Measurements from ENCODE around the gene FOXE3.

FOXE3 gene

DNA sequence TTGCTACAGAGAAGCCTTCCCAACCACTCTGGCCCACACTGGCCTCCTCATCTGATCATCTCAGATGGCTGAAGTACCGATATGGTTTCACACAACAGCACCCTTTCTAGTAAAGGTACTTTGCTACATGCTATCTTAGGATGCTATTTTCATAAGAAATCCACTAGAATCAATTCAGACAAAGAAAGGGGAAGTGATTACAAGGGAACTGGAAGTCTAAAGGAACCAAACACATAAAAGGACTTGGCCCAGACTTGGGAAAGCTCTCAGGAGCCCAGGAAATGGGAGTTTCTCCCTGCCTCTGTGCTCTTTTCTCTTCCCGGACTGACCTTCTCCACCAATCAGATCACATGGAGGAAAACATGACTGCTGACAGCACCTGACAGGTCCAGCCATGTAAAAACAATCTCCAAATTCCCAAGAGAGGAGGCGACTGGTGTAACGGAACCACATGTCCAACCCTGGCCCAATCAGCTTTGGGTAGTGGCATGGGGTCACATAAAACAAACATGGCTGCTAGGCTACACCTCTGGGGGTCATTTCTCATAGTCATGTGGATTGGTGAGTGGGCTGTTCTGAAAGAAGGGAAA lies 12.7 kb upstream of the FOXE3 start:
- no peak for DNase-seq

DNA sequence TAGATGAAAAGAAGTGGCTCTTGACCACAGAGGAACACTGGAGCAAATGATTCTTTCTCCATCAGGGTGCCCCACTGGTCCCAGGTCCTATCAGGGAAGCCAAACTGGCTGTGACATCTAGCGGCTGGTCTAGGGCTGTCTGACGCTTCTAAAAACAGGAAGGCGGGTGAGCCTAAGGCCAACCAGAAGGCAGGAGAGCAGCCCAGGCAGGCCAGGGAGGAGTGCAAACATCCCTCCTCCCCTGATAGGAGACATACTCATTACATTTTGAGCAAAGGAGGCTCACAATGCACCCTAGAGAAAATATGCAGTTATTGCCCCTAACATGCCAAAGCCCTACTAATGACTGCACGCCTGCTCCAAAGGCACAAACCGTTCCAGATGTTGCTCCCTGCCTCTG lies 10.4 kb upstream of the FOXE3 start:
- DNase-seq: no peak

DNA sequence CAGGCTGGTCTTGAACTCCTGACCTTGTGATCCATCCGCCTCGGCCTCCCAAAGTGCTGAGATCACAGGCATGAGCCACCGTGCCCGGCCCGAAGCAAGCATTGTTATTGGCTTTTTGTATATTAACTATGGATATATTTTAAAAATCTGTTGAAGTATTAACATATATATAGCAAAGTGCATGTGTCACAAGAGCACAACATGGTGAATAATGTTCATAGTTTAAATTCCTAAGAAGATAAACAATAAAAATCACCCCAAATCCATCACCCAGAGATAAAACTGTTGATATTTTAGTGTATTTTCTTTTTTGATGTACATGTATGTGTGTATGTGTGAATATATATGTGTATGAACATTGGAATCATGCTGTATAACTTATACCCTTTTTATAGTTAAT lies 9.1 kb upstream of the FOXE3 start:
- DNase-seq: no peak

DNA sequence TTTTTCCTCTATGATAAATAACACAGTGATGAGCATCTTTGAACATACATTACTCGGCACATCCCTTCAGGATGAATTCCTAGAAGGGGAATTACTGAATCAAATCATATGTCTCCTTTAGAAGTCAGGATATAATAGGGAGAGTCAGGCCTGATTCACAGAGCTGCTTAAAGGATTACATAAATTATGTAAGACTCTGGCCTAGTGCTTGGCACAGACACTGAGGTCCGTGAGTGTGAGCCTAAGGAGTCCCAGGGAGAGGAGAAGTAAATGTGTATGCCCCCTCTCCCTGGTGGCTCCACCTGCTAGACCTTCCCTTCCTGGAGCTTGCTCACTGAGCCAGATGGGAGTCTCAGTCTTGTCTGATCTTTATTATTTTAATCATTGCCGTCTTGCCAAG lies 8.6 kb upstream of the FOXE3 start:
- DNase-seq: no peak

DNA sequence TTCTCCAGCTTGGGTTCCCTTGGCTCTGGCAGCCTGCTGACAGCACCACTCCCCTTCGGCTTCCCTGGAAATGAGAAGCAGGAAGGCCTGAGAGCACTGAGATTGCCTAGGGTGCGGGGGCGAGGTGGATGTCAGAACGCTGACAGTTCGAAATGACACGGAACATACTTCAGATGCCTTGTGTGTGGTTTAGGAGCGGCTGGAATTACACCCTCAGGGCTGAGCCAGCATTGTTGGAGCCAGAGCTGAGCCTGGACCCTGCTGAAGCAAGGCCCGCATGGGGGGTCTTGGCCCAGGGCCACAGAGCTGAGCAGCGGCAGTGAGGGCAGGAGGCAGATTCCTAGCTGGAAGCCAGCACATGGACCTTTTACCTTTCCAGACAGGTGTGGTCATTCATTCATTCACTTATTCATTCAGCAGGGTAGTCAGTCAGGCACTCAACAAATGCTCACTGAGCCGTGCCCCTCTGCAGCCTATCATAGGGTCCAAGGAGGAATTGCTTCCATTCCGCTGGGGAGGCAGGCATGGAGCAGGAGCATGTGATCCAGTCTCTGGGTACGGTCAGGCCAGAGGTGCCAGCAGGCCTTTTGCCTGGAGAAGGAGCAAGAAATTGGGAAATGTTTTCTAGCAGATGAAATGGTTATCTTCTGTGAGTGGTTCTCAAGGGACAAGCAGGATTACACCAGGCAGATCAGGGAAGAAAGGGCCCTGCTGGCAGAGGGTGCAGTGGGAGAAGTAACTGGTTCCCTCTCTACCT lies 6.6 kb upstream of the FOXE3 start:
- DNase-seq: no peak

DNA sequence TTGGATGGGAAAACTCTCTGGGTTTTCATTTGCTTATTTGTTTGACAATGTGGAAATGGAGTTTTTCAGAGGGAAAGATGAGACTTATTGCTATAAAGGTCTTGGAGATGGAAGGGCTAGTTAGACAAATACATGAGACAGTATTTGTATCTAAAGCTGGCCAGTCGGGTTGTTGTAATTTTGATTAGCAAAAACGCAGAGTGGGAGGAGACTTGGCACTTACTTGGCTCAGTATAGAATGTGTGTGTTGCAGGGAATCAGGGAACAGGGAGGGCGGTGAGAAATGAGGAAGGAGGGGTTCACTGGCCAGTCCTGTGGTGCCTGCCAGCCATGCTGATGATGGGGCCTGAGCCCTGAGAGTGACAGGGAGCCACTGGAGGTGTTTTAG lies 6.0 kb upstream of the FOXE3 start:
- no peak for DNase-seq

DNA sequence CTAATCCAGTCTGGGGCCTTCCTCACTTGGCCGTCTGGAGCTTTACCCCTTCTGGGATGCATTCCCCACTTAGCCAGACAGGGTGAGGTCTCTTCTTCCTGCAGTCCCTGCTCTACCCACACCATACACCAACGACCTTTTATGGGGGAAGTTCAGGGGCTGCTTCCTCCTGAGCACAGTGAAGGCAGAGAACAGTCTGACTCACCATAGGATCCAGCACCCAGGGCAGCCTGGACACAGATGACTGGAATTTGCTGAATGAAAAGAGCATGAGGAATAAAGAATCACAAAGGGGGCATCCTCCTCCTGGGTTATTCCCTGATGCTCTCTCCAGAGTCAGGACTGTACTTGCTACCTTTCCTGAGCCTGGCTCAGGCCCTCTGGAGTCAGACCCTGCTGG lies 4.6 kb upstream of the FOXE3 start:
- DNase-seq: no peak

DNA sequence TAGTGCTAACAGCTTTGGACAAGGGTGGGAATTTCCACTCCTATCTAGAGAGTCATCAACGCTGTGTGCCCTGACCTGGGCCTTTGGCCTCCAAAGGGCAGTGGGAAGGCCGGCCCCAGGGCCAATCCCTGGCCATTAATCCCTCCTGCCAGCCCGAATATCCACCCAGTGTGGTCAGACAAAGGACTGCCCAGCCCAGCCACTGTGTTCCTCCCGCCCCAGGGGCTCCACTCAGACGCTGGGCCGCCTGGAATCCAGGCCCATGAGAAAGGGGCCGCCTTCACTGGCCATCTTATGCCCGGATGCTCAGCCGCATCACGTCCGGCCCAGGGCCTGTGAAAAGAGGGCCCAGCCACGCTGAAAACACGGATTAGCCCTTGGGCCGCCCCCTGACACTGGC lies 3.6 kb upstream of the FOXE3 start:
- DNase-seq: no peak

DNA sequence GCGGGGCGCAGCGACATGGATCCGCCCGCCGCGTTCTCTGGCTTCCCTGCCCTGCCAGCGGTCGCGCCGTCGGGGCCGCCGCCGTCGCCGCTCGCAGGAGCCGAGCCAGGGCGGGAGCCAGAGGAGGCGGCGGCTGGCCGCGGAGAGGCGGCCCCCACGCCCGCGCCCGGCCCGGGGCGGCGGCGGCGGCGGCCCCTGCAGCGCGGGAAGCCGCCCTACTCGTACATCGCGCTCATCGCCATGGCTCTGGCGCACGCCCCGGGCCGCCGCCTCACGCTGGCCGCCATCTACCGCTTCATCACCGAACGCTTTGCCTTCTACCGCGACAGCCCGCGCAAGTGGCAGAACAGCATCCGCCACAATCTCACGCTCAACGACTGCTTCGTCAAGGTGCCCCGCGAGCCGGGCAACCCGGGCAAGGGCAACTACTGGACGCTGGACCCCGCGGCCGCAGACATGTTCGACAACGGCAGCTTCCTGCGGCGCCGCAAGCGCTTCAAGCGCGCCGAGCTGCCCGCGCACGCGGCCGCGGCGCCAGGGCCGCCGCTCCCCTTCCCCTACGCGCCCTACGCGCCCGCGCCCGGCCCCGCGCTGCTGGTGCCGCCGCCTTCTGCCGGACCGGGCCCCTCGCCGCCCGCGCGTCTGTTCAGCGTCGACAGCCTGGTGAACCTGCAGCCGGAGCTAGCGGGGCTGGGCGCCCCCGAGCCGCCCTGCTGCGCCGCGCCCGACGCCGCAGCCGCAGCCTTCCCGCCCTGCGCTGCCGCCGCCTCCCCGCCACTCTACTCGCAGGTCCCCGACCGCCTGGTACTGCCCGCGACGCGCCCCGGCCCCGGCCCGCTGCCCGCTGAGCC lies 459 bp downstream of the FOXE3 start:
- no peak for DNase-seq

DNA sequence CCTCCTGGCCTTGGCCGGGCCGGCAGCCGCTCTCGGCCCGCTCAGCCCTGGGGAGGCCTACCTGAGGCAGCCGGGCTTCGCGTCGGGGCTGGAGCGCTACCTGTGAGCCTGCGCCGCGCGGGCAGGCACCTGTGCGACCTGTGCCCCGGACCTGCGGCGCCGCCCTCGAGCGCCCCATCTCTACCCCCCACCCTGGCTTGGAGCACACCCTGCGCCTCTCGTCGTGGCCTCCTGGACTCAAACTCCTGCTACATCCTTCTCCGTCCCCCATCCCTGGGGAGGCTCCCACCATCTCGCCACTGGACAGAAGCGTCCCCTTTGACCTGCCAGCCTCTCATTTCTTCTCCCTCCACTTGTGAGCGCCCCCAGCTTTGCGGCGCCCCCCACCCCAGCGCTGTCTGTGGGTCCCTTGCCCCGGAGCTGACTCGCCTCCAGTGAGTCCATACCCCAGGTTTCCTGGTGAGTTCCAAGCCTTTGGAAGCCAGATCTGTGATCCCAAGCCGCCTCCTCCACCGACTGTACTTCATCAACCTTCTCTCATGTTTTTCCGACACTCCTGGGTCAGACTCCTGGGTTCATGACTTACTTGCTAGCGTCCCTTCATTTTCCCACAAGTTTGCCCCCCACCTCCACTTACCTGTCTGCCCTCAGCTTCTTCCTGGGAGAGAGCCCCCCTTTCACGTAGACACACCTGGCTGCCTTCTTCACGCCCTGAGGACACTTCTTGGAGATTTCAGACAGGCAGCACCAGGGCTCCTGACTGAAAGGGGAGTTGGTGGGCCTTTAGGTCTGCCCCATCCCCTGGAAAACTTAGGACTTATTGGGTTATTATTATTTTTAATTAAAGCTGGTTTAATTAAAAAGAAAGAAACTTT lies 1.3 kb downstream of the FOXE3 start:
- DNase-seq: no peak

DNA sequence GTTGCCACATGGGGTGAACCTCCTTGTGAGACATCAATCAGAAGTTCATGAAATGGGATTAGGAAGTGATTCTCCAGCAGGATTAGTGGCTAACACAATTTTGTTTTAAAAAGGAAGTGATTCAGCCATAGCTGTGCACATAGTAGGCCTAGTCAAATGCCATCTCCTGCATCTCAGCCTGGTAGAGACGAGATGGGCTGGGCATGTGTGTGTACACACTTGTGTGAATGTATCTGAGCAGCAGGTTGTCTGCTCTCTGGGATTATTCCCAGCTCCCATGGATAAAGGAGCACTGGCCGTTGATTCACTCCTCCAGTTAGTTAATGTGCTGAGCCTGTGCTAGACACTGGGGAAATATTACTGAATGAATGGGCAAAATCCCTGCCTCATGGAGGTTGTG lies 2.0 kb downstream of the FOXE3 start:
- no peak for DNase-seq

DNA sequence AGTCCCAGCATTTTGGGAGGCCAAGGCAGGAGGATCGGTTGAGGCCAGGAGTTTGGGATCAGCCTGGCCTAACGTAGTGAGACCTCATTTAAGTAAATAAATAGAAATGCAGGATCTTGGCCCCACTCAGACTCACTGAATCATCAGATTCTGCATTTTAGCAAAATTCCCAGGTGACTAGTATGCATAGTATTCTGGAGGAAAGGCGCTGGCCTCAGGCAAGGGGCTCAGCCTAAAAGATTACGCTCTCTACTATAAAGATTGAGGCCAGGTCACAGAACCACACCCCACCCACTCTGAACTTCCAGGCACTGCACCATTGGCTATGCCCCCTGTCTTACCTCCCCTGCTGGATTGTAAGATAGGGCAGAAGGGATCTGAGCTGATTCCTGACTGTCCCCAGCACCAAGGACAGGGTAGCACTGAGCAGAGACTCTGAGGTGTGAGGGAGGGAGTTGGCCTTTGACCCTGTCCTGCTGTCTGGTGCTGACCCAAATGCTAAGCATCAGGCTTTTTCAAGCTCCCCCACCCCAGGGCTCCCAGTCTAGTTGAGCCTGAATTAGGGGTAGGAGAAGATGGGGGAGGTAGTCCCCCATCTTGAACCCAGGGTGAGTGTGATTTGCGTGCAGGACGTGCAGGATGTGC lies 2.7 kb downstream of the FOXE3 start:
- DNase-seq: no peak

DNA sequence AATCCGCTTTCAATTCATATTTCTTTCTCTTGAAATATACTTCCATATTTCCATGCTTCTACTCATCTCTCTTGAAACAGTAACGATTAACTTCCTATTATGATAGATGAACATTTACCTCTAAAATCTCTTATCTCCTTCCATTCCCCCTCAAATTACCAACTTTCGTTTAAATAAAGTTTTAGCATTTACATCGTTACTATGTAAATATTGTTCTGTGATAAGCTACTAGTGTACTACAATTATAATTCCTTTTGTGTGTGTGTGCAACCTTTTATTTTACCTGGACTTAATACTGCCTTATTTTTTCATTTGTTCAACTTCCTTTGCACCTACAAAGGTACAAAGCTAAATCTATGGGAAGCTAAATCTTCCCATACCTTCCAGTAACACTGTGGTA lies 4.5 kb downstream of the FOXE3 start:
- DNase-seq: no peak

DNA sequence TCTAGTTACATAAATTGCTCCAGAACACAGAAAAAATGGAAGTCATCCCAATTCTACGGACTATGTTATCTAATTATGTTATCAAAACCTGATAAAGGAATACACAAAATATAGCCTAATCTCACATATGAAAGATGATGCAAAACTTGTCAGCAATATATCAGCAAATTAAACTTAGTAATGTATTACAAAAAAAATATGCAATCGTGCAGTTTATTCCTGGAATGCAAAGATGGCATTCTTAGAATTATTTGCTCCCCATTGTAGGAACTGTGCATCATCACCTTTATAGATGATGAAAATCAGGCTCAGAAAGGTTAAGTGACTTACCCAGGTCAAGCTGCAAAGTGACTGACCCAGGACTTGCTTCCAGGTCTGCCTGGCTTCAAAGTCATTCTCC lies 7.8 kb downstream of the FOXE3 start:
- no peak for DNase-seq

DNA sequence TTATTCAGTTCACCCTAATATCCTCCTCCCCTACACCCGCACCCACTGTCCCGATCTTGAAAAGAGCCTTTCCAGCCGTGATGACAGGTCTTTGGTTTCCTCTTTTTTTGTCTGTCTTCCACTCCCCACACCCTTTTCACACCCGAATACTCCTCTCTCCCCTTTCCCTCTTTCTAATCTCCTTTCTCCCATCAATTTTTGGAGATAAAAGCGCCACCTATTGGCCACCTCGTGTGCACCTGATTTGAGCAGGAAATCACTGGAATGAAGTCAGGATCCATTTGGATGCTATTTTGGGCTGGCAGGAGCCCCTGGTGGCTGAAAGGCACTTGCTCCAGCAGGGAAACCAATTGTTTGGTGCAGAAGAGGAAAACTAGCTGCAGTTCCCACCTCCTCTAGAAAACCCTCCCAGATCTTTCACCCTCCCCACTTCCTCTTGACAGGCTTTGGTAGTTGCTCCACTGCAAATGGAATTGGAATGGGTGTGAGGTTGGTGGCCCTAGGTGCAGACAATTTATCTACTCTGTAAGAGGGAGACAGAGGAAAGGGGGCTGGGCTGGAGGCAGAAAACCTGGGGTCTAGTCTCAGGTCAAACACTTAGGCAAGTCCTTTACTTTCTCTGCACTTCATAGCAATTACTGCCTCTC lies 8.4 kb downstream of the FOXE3 start:
- peak in 3 of 51 donors; percentile 5 to 7 (median 6) for DNase-seq

DNA sequence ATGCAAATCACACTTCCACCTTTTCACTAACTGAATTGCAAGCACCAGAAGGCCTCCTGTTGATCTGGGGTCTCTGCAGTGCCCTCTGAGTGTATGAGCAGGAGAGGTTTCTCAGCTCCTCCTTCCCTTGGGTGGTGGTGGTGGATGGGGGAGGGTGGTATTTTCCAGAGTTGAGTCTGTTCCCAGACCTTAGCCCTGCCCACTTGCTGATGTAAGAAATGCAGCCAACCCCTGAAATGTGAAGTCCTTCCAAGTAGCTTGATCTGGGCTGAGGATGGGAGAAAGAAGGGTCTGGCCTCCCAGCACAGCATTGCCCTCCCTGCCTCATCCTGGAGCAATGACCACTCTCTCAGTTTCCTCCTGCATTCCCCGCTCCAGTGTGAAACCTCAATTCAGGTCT lies 15.4 kb downstream of the FOXE3 start:
- no peak for DNase-seq

DNA sequence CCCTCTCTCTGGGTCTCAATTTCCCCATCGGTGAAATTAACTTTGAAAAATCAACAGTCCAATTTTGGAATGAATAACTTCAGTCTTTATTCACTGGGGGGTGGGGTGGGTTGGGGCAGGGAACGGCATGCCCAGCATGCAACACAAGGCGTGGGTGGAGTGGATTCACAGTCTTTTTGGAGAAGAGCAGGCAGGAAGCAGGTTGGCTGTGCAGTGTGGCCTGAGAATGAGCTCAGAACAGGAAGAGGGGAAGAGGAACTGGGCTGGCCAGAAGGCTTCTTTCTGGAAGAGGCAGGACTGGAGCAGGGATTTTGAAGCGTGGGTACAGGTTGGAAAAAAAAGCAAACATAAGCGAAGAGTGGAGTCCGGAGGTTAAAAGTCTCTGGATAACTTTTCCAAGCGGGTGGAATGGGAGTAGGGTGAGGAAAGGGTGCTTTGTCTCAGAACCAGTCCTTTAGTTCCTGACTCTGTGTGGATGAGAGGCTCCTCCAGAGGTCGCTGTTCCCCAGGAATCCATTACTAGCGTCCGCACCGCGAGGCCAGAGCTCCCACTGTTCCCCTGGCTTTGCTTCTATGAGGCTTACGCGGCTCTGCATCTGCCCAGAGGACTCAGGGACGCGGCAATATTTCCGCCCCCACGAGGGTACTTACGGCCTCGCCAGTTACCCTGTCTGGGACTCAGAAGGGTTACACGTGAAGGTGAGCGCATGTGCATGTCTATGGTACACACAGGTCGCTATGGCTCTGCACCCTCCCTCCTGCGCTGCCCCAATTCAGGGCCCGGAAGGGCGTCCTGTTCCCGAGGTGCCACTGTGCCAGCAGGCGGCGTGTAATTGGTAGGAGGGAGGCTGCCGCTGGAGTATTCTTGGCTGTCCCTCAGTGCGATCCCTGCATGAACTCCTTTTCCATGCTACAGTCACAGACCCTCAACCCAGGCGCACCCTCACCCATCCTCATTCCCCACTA lies 16.3 kb downstream of the FOXE3 start:
- DNase-seq: peak in 41 of 51 donors; percentile 4 to 79 (median 37)

DNA sequence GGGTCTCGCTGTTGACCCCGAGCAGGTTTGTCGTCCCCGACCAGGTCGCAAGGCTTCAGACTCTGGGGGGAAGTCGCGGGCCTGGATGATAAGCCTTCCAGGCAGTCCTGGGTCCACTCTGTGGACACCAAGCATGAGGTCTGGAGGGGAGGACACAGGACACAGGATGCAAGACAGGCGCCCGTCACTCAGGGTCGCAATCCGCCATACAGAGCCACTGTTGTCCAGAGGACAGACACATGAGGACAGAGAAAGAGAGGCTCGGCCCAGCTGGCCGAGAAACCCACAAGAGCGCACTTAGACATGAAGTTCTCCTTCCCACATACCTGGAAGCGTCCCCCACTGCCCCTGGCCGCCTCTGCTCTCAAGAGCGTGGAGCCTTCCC lies 16.9 kb downstream of the FOXE3 start:
- no peak for DNase-seq

DNA sequence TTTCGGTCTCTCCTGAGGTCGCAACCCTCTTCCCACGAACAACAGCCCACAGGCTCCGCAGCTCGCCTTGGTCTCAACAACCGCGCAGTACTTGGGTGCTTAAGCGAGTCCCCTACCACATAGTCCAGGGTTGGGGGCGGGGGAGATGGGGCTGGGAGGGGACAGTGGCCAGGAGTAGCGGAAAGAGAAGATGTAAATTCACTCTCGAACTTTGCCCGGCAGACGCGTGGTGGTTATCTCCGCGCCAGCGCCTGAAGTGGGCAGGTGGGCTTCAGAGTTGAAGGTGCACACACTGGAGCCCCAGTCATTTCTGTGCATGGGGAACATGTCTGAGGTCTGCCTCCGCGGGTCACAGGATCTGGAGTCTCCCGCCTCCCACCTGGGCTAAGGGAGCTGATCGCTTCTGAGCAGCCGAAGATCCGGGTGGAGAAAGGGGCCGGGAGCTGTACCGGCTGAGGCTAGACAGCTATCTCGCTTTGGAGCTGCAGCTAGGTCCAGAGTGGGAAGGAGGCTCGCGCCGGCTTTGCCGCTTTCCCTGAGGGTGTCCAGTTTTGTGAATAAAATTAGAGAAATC lies 17.5 kb downstream of the FOXE3 start:
- DNase-seq: no peak

All from hypothalamus (tissue), 51 donors.